Posterior vena cava (tissue), 2 donors: ENCODE results near the gene ATG16L2. TPM values are rescaled to one million over a fixed set of nuclear protein-coding genes. Genes with fewer than 3 reads are reported as not detected.

Source experiments
- DNase-seq: peaks from one replicate; pipeline ENCODE4 v3.0.0-alpha.2; 2020; ENCODE audit warnings: low spot score
- intact Hi-C, 2 donors: fragments of 100-400 bp; cut with DNase I; formaldehyde crosslinking; loops; one replicate each; pipeline versions ENCODE4 v1.14.1 to v1.14.2; 2022 to 2023
- total RNA-seq, 2 donors: library from RNA; stranded (reverse); fragmentation: NEBNext Ultra II Directional; extraction: Animal tissue kit (Norgen Biotek cat#: 25700); gene quantifications; one replicate each; pipeline ENCODE4 v1.2.1, GENCODE V29; 2021
- donor health status: DM: yes; HTN: yes; CAD: no.
- donor health status: DM: yes; HTN: yes; CAD: no.

ATG16L2 gene
- total RNA-seq, 2 donors from 2014 or later = 13.5 to 17.6 TPM

DNA sequence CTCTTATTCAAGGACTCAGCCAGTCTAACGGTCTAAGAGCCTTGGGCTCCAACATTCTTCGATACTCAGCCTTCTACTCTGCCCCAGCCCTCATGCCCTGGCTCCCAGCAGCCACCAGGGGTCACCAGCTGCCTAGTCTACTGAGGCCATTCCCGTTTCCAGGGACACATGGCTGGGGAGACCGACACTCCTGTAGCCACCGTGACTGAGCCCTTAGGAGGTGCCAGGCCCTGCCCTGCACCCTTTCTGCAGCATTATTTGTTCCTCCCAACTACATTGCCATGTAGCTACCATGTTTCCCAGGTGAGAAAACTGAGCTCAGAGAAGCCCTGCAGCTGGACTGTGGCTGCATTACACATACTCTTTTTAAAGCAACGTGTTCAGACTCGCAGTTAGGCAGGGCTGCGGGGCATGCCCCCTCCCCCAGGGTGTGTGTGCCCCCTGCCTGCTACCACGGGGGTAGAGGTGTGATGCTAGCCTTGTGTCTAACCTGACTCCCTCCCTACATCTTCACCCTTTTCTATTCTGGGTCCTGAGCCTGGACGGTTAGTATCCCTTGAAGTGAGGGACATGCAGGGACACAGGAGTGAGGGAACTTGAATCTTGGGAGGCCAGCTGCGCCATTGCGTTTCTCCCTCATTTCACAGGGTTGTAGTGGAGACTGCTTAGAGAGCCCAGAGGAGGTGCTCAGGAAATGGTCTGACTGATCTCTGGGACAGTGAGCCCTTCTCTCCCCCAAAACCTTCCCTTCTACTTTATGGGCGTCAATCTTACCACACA, 17.5 kb downstream of the ATG16L2 start:
- peak; percentile 94 for DNase-seq
- intact Hi-C loops = loop anchor here (2.0 to 10.0 kb wide), 3 partner anchors 345 to 453 kb away; no protein-coding TSS in a partner anchor

DNA sequence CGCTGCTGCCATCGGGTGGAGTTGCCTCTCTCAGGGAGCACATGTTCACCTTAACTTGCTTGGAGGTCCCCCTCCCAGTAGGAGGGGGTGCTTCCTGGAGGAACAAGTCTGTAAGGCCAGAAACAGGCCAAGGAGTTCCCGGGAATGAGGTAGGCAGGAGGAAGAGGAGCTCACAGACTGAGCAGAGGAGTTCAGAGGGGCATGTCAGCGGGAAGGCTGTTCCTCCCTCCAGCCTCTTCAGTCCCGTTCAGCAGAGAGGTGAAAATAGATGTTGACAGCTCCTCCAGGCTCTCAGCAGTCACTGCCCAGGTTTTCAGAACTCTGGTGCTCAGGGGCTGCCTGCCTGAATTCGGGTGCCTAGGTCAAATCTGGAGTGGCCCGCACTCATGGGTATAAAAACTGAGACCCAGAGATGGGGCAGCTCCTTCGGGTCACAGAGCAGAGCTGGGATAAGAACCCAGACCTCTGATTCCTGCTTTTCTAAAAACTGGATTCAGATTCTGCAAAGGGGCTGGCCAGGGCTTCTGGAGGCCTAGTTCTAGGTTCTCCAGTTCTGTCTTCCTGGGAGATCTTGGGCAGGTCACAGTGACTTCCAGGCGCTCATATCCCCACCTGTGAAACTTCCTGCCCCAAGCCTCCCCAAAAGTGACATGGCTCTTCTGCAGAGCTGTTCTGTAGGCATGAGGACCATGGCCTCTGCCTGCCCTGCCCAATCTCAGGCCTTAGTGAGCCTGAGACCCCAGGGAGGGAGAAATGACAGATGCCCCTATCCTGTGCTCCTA, 18.3 kb downstream of the ATG16L2 start:
- DNase-seq = no peak
- intact Hi-C loops = loop anchor here in 1 of 2 donors (10.0 kb wide), 1 partner anchor 452 kb away; no protein-coding TSS in a partner anchor

DNA sequence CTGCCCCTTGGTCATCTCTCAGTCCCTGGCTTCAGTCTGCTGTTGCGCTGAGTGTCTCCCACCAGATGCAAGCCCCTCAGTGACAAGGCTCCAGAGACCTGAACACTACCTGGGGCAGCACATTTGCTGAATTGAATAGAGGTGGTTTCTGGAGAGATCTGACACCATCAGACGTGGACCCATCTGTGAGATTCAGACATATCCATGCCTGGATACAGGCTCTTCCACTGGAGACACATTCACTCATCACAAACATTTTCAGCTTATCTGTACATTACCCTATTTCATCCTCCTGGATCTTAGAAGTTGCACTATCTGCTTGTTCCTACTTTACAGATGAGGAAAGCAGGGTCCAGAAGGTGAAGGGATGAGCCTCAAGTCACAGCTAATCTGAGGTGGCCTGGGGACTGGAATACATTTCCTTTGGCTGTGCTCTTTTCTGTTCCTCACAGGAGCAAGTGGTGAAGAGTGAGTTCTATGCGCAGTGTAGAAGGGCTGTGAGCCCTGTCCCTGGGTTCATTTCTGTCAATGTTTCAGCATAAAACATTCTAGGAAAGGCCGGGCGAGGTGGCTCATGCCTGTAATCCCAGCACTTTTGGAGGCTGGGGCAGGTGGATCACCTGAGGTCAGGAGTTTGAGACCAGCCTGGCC, 19.0 kb downstream of the ATG16L2 start:
- intact Hi-C loops = loop anchor here in 1 of 2 donors (10.0 kb wide), 1 partner anchor 452 kb away; no protein-coding TSS in a partner anchor
- DNase-seq = no peak

DNA sequence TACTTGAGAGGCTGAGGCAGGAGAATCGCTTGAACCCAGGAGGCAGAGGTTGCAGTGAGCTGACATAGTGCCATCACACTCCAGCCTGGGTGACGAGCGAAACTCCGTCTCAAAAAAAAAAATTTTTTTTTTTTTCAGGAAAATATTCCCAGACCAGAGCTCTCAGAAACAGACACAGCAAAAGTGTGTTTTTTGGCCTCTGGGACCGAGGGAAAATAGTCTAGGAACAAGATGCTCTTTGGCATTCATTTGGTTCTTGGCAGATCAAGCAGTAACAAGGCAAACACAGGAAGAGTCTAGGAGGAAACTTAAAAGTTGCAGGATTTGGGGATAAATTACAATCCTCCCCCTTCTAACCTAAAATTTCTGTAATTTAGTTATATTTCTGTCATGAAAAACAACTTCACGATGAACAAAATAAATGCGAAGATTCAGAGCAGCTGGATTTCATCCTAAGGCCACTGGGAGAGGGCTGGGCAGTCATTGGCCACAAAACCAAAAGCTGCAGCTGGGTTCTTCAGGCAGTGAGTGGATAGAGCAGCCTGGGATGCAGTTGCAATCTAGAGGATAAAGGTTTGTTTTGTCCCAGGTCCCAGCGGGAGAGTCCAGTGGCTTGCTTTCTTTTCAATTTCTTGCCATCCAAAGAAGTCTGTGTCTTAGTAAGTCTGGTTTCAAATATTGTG, 19.7 kb downstream of the ATG16L2 start:
- intact Hi-C loops = loop anchor here in 1 of 2 donors (10.0 kb wide), 1 partner anchor 451 kb away; no protein-coding TSS in a partner anchor
- DNase-seq = no peak

DNA sequence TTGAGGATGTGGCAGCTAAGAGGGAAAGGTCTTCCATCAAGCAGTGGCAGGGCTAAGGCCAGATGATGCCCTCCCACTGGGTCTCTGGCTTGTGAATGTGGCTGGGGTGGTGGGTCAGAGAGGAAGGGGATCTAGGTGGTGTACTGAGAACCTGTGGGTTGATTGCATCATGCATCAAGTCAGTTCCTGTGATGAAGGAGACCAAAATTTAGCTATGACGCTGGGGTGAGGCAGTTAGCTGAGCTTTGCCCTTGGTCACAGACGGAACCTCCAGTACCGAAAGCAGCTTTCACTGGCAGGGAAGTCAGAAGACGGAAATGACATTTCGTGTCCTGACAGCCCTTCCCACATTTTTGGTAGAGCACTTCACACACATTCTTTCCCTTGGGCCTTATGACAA, 20.7 kb downstream of the ATG16L2 start:
- DNase-seq = no peak
- intact Hi-C loops = loop anchor here in 1 of 2 donors (10.0 kb wide), 1 partner anchor 450 kb away; no protein-coding TSS in a partner anchor

DNA sequence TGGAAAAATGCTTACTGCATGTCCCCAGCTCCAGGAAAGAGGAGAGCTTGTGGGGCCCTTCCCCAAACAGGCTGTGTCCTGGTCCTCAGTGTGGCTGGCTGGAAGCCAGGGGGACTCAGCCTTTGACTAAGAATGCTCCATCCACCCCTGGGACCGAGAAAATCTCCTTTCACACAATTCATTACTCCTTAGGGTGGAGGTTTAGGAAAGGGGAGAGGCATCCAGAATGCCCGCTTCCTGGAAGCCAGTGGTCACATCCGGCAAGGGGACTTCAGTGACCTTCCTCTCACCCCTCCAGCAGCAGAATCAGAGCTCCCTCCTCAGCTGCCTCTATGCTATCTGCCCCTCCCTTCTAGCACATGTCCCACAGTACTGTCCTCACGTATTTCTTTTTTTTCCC, 21.9 kb downstream of the ATG16L2 start:
- intact Hi-C loops = loop anchor here in 1 of 2 donors (10.0 kb wide), 1 partner anchor 449 kb away; no protein-coding TSS in a partner anchor
- no peak for DNase-seq

DNA sequence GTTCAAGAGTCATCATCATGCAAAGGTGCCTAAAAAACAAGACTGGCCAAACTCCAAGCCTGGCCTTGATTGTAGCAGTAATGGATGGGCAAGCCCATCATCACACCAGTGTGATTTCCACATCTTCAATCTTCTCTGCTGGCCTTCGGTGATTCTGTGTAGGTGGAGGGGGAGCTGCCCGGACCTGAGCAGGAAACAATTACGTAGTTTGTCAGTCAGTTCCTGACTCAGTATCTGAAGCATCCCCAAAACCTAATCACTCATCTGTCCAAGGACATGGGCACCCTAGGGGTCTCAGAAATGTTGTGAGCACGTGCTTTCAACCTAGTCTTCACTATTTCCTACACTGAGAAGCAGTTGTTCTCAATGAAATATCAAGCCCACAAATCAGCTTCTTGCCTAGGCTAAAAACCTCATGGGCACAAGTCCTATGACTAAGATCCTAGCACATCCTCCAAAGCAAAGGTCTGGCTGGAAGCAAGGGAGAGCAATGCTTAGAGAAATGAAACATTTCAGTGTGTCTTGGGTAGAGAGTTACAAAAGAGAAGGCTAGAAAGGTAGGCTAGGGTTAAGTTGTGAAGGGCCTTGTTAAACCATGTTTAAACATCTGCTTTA, 24.6 kb downstream of the ATG16L2 start:
- intact Hi-C loops = loop anchor here in 1 of 2 donors (10.0 kb wide), 1 partner anchor 446 kb away; no protein-coding TSS in a partner anchor
- DNase-seq = no peak

DNA sequence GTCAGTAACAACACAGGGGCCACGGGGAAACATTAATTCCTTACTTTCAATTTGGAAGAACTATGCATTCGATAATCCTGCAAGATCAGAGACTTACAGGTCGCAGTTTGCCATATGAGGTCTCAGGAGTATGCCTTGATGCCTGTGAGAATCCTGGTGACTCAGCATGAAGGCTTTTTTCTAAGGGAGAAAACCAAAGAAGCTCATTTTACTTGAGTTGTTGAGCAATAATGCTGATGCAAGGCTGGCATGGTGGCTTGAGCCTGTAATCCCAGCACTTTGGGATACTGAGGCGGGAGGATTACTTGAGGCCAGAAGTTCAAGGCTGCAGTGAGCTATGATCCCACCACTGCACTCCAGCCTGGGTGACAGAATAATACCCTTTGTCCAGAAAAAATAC, 26.6 kb downstream of the ATG16L2 start:
- DNase-seq = no peak
- intact Hi-C loops = loop anchor here in 1 of 2 donors (5.0 kb wide), 1 partner anchor 322 kb away; no protein-coding TSS in a partner anchor

DNA sequence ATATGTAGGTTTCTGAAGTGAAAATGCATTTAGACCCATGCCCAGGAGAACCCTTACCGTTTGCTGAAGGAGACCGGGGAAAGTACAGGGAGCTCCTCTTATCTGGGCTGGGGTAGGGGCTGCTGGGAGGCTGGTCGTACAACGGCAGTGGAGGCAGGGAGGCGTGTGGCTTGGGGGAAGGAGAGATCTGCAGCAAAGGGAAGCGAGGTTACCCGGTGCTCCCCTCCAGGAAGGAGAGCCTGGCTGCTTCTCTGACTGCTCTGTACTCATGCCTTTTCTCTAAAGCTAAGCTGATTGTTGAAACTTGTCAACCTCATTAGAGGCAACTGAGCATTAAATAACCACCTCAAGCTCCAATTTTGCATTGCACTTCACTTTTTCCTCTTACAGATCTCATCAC, 27.2 kb downstream of the ATG16L2 start:
- no peak for DNase-seq
- intact Hi-C loops = loop anchor here in 1 of 2 donors (5.0 kb wide), 1 partner anchor 321 kb away; no protein-coding TSS in a partner anchor

DNA sequence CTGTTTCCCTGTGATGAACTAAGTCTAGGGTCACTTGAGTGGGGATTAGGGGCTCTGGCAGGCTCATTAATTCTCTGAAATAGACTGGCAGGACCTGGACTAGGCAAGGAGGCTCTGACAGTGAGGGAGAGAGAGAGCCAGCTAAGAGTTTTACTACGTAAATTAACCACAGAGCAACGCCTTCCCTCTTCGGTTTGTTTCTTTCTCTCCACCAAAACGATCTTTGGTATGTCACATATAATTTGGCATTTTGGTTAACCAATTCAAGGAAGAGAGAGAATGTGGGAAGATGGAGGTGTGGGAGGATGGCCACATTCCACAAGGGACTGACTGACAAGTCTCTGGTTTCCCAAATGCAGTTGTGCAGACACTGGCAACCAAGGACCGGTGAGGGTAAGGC, 27.9 kb downstream of the ATG16L2 start:
- intact Hi-C loops = loop anchor here in 1 of 2 donors (5.0 kb wide), 1 partner anchor 320 kb away; no protein-coding TSS in a partner anchor
- DNase-seq = no peak

DNA sequence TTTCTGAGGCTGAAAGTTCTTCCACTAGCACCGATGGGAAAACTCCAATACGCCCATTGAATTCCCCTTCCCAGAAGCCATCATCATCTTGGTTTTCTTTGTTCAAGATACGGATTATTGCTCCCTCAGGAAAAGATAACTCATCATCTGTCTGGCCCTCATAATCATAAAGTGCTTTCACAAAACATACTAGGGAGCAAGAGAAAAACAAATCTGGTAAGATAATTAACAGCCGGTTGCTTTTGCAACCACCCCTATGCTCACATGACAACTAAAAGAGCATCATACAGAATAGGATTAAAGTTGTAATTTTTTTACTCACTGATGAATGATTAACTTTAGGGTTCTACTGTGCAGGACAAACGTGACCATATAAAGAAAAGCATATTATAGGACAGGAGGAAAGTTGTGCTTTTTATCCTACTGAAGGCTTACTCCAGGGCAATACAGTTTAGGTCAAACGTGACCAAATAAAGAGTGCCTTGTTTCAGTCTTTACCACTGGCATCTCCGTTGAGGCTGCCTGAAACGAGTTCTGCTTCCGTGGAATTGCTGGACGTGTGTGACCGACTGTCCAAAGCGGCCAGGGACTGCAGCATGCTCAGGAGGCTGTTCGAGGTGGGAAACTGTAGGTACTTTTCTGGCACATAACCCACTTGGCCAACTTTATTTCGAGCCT, 28.6 kb downstream of the ATG16L2 start:
- intact Hi-C loops = loop anchor here in 1 of 2 donors (5.0 kb wide), 1 partner anchor 320 kb away; no protein-coding TSS in a partner anchor
- no peak for DNase-seq

DNA sequence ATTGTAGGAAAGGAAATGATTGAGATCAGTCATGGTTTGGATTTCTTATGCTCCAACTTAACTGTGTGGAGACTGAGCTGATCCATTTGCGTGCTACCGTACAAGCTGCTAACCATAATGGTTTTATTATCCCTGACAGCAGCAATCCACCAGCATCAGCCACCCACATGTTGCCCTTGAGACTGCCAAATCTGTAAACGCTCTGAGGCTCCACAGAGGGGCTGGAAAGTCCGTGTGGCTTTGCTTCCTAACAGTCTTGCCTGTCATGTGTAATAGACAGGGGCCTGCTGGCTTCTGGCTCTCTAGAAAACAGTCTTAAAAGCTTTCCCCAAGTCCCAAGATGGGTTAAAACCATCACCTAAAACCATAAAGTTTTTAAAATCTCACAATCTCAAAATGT, 30.1 kb downstream of the ATG16L2 start:
- intact Hi-C loops = loop anchor here in 1 of 2 donors (5.0 kb wide), 1 partner anchor 318 kb away; no protein-coding TSS in a partner anchor

DNA sequence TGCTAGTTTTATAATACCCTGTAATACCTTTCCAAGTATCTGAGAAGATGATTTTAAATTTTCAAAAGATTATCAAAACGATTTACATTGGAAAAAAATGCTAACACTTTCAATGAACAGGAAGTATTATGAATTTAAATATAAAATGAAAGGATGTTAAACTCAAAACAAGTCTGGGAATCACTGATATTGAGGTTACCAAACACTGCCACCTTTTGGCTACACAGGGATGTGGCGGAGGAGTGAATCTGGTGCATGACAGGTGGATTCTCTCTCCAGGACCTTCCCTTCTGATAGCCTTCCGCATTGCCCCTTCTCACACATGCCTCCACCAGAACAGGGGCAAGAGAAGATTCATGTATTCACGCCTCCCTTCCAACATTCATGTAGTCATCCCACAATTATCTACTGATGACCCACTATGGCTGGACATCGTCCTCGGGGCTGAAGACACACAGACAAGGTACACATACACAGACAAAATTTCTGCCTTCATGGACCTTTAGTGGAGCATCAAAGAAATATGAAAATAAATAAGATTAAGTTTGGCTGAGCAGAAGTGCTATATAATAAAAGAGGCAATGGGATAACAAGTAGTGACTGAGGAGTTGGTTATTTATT, 34.7 kb downstream of the ATG16L2 start:
- intact Hi-C loops = no loop called here
- no peak for DNase-seq

More for the DNA sequence above, 30.1 kb downstream of the ATG16L2 start:
- no peak for DNase-seq

DNA sequence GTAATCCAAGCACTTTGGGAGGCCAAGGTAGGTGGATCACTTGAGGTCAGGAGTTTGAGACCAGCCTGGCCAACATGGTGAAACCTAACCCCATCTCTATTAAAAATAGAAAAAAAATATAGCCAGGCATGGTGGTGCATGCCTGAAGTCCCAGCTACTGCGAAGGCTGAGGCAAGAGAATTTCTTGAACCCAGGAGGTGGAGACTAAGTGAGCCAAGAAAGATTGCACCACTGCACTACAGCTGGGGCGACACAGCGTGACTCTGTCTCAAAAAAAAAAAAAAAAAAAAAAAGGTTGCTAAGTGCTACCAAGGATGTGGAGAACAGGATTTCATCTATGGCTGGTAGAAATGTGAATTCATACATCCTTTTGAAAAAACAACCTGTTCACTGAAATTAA, 36.6 kb downstream of the ATG16L2 start:
- no peak for DNase-seq
- intact Hi-C loops = loop anchor here in 1 of 2 donors (5.0 kb wide), 1 partner anchor 316 kb away; no protein-coding TSS in a partner anchor

DNA sequence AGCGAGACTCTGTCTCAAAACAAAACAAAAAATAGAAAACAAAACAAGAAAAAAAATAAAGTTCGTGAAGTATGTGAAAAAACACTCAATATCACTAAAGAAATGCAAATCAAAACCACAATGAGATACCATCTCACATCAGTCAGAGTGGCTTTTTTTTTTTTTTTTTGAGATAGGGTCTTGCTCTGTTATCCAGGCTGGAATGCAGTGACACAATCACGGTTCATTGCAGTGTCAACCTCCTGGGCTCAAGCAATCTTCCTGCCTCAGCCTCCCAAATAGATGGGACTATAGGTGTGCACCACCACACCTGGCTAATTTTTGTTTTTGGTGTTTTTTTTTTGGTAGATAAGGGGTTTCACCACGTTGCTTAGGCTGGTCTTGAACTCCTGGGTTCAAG, 37.5 kb downstream of the ATG16L2 start:
- intact Hi-C loops = loop anchor here in 1 of 2 donors (5.0 kb wide), 1 partner anchor 316 kb away; no protein-coding TSS in a partner anchor
- no peak for DNase-seq

DNA sequence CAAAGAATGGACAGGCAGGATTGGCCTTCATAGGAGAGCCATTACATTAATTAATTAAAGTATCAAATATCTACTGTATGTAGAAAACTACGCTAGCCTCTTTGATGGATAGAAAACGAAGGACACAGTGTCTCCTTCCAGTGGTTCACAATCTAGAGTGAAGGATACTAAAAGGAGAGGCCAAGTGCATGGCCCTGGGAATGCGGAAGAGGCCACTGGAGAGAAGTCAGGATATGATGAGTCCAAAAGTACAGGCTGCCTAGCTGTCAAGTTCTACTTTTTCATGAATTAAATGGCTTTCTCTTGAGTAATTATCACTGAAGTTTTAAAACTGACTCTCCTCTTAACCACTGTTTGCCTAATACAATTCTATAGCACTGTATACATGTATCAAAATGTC, 41.9 kb downstream of the ATG16L2 start:
- no peak for DNase-seq
- intact Hi-C loops = no loop called here
